Dermis blood vessel endothelial cell (primary cell): ENCODE measurements around the gene B4GALNT3. TPM values are rescaled to one million over a fixed set of nuclear protein-coding genes. Genes with fewer than 3 reads are reported as not detected.

Experiments
- DNase-seq: peaks from one replicate; pipeline ENCODE4 v3.0.0; 2010
- total RNA-seq: library from RNA; depleted of rRNA; stranded (reverse); fragments of >200 nt; gene quantifications from 2 replicates; pipeline ENCODE4 v1.2.3, GENCODE V29; 2014

Gene B4GALNT3
- total RNA-seq, 1 donor from 2014 or later: not detected

DNA sequence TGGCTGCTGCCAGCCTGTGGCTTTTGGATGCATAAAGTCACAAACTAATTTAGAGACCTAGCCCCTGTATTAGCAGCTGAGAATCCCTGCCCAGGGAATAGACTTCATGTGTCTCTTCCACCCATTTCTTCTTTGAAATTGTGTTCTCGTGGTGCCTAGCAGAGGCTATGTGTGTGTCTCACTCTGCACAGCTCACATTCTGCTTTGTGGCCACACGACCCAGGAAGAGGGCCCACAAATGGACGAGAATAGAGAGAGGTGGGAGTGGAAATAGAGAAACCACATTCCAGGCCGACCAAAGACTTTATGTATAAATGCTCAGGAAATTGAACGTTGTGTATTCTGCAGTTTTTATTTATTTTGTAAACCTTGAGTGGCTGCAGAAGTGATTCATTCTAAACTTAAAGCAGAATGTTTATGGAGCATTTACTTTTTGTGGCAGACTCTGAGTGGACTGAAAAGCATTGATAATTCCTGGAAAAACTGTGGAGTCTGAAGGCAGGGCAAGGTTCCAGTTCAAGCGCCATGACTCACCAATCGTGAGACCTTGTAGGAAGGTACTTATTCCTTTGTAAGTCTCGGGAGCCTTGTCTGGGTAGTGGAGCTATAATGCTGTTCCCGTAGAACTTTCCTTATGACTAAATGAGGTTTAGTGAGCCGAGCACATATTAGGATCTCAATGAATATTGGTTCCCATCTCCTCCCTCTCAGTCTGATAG lies 9.1 kb downstream of the B4GALNT3 start:
- peak; percentile 48 for DNase-seq

GRCh38 chr12:470133-470532 lies 10.4 kb downstream of the B4GALNT3 start:
- no peak for DNase-seq

DNA sequence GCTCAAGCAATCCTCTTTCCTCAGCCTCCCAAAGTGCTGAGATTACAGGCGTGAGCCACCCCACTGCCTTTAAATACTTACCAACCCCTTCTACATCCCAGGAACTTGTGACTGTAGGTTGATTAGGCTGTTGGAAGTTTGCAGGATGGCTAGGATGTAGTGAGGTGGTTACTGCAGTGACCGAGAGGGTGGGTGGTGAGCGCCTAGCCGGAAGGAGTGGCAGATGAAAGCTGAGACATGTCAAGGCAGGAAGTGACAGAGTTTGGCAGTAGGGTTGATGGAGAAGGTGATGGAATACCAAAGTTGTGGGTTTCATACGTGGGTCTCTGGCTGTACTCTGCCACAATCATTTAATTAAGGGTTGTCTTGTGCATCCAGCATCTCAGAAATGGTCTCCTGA lies 13.5 kb downstream of the B4GALNT3 start:
- DNase-seq: no peak

- no peak for DNase-seq
Observed at GRCh38 chr12:473863-474577, 14.3 kb downstream of the B4GALNT3 start.

DNA sequence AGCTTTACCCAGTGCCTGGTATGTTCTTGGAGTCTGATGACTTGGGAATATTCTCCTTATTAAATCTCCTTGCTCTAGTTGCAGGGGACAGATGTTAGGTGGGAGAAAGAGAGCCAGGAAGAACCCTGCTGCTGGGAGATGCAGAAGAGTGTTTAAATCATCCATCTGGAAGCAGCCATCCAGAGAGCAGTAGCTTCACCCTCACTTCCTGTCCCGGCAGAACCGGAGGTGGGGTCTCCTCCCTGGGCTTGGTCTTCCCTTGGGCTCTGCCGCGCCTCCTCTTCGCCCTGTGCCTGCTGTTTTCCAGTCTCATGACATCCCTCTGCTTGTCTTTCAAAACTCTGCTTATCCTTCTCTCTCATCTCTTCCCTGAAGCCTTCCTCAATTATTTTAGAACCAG lies 15.5 kb downstream of the B4GALNT3 start:
- no peak for DNase-seq

DNA sequence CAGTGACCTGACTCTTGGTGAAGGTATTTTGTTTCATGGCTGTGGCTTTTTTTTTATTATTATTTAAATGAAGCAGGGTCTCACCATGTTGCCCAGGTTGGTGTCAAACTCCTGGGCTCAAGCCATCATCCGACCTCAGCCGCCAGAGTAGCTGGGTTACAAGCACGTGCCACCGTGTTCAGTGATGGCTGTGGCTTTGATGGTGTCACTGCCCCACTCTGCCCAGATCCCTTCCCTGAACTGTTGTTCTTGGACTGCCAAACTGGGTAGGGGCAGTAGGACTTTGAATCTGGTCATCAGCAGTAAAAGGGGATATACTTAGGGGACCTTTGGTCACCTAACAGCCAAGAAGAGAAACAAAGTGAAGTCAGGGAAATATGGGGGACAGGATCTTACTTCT lies 19.4 kb downstream of the B4GALNT3 start:
- DNase-seq: no peak

DNA sequence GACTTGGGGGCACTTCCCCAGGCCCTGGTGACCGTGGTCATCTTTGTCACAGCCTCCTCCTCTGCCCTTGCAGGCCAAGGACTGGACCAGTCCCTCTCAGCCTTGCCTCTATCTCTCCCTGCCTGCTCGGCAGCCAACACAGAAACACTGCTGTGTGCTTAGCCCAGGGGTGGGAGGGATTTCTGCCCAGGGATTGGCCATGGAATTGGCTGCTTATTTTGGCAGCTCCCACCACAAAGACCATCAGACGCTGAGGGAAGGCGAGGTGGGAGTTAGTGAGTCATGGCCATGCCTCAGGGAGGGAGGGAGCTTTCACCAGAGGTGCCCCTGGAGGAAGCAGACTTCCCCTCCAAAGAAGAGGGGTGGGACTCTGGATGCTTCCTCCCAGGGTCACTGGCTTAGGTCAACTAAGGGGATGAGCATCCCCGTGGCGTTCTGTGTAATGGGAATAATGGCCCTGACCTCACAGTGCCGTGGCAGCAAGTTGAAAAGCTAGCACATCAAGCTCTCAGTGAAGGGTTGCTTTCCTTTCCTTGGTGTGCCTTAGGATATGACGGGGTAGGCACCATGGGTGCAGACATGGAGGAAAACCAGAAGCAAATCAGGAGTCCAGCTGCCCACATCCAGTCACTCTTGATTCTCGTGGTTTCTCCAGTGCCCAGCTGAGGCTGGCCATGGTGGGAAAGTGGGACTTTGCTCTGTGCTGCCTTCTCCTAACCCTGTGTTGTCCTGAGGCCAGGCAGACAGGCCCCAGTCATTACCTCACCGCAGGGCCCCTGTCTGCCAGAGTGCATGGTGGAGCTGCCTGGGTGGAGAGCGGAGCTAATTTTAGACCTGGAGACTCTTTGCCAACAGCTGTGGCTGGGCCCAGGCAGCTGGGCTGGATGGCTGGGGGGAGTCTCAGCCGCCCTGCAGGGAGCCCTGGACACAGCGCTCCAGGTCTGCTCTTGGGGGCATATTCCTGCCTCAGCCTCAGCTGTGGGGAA lies 21.4 kb downstream of the B4GALNT3 start:
- no peak for DNase-seq

DNA sequence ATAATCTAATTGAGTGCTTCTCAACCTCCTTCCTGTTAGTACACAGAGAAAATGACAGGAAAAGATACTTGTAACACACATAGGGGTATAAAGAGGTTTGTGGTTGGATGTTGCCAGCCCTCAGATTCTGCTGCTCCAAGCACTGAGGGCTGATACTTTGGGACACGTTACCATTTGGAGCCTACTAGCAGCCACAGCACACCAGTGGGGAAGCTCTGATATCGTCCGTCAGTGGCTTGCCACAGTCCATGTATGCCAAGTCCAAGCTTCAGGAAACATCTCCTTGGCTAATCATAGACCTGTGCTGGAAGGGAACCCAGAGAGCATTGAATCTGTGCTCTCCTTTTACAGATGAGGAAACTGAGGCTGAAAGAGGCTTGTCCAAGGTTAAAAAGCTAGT lies 22.3 kb downstream of the B4GALNT3 start:
- DNase-seq: no peak

GRCh38 chr12:484096-484495 lies 24.4 kb downstream of the B4GALNT3 start:
- no peak for DNase-seq

DNA sequence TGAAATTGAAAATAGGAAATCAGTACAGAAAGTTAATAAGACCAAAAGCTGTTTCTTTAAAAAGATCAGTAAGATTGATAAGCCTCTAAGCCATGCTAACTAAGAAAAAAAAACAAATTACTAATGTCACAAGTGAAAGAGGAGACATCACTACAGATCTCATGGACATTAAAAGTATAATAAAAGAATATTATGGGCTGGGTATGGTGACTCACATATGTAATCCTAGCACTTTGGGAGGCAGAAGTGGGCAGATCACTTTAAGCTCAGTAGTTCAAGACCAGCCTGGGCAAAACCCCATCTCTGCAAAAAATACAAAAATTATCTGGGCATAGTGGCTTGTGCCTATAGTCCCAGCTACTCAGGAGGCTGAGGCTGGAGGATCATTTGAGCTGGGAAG lies 30.5 kb downstream of the B4GALNT3 start:
- DNase-seq: no peak

DNA sequence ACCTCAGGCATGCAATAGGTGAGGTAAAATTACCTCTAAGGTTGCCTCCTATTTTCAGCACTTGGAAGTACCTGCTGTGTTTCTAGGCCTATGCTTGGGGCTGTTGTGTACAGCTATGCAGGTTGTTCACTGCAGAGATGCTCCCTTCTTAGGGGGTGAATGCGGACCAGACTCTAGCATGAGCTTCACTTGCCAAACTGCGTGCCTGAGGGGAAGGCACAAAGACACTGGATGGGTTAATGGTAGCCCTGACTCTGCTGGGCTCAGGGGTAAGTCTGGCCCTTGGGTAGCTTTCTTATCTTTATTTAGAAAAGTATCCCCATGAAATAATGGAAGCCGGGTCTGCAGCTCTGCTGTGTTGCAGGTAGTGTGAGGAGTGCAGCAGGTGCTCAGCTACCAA lies 35.7 kb downstream of the B4GALNT3 start:
- DNase-seq: no peak

GRCh38 chr12:496736-497135 lies 37.0 kb downstream of the B4GALNT3 start:
- no peak for DNase-seq

- no peak for DNase-seq
Observed at GRCh38 chr12:497501-498160, 37.9 kb downstream of the B4GALNT3 start.

DNA sequence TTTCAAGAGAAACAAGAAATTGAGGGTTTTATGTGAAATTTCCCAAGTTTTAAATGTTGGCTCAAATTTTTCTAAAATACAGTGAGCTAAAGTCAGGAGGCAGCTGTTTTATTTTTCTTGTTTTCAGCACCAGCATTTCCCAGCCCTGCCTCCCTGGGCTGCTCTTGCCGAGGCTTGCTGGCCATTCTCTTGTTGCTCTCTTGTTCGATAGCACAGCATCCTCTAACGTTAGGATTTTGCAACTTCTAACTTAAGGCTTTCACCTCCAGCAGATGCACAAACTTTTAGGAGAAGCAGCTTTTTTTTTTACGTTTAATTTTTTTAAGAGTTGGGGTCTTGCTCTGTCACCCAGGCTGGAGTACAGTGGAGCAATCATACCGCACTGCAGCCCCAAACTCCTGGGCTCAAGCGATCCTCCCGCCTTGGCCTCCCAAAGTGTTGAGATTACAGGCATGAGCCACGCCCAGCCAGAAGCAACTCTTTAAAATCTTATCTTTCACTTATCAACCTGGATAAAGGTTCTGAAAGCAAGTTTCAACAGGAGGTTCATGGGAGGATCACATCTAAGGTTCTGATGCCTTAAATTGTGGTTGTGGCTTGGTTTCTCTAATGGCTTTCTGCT lies 40.2 kb downstream of the B4GALNT3 start:
- no peak for DNase-seq

DNA sequence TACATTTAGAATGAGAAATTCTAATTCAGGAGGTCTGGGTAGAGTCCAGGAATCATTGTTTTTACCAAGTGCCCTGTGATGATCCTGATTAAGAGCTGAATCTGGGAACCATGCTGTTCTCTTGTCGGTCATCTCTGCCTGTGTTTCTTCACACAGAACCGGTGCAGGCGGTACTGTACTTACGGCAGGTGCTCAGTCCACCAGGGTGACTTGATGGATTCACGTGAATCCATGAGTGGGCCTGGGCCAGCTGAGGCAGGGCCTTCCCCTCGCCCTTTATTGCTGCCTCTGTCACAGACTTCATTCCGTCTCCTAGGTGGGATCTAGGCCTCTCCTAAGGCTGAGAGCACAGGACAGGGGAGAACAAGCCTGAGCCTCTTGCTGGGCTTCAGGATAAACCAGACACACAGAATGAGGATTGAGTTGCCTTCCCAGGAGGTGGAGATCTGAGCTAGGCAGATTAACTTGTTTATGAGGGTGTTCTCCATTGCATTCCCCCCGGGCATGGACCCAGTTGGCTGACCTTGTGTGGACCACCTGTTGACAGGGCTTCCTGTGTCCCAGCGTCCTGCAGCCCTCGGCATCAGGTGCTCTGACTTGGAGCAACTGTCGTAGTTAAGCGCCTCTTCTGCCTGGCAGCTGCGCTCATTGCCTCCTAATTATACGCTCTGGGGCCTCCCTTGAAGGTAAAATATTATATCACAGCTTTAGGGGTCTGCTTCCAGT lies 42.1 kb downstream of the B4GALNT3 start:
- no peak for DNase-seq

DNA sequence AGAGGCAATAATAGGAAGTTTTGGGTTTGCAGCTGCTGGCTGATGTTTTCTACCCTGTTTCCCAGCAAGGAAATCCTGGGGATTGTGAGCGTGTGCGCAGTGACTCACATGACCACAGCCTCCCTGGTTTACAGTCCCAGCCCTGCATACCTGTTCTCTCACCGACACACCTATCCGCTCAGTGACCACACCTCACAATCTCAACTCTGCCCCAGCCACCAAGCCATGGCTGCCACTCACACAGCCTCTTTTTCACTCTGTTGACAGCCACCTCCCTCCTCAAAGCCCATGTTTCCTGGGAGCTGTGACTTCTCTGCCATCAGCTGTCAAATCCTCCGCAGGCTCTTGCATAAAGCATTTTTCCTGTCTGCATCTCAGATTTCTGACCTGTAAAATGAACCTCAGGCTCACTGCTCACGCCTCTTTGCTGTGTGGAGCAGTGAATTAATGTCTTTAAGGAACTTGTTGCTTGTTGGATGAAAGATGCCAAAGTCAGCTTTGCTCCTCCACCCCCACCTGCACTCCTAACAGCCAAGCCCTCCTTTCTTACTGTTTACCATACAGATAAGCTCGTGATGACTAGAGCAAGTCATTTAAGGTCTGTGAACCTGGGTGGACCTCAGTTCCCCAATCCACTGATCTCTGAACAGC lies 43.5 kb downstream of the B4GALNT3 start:
- DNase-seq: peak; percentile 44

DNA sequence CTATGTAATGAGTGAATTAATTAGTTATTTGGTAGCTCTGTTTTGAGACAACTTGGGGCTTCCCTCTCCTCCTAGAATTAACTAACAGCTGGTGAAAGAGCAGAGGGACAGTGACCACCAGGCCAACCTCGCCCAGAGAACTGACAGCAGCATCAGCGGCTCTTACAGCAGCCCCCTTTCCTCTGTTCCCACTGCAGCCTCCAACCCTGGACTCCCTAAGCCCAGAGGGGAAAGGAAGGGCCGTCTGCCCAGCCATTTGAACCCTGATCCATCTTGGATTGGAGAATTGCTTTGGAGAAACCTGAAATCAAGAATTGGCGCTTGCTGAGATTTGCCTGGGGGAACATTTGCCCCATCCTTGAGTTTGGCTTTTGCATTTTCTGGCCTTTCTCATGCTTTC lies 45.5 kb downstream of the B4GALNT3 start:
- no peak for DNase-seq

DNA sequence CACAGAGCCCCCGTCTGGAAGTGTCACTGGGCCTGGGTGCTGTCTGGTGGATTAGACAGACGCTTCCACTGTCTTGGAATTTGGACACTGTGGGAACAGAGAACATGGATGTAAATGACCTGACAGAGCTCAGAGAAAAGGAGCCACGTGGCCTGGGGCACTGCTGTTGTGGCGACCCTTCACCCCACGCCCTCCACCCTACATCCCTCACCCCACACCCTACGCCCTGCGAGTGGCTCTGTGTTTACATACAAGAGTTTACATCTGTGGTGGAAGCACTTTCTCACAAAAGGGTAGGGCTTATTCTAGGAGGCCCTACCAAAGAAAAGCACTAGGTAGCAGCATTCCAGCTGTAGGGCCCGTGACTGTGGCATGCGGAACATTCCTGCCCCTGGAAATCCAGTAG lies 47.7 kb downstream of the B4GALNT3 start:
- DNase-seq: no peak

DNA sequence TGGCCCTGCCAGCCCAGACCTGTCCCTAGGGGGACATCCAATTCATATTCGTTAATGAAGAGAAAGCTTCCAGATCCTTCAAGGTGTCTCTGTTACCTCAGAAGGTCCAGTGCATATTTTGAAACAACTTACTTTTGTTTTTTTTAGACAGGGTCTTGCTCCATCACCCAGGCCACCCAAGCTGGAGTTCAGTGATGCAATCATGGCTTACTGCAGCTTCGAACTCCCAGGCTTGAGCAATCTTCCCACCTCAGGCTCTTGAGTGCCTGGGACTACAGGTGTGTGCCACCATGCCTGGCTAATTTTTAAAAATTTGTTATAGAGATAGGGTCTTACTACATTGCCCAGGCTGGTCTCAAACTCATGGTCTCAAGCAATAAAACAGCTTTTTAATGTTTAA lies 48.4 kb downstream of the B4GALNT3 start:
- no peak for DNase-seq

DNA sequence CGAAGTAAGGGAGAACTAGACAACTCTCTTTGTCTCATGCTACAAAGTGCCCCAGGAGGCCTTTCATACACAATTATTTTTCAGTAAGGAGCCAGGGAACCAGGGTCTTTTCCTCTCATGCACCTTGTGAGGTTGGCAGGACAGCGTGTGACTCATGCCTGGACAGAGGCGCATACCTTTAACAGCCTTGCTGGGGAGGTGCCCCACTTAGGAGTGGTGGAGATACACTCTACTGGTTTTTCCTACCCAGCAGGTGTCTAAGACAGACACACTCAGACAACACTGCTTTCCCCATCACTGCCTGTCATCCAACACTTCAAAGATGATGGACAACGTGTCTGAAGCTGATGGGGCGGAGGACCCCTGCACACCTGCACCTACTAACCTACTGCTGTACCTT lies 49.1 kb downstream of the B4GALNT3 start:
- DNase-seq: no peak

DNA sequence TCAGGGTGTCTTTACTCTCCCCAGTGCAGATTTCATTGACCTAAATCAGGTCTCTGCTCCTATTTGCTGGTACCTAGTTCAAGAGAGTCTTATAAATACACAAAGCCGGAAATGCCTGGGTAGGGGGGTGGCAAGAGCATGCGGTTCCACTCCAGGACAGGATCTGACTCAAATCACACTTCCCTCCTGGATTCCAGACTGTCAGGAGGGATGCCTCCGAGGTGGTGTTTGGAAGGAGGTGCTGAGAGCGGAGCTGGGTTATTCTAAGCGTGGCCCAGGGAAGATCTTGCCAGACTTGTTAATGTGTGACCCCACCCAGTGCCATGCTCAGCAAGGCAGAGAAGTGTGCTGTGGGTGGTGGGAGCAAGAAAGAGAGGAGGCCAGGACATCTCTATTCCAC lies 49.8 kb downstream of the B4GALNT3 start:
- DNase-seq: peak; percentile 87
